Thymus (tissue), 11 donors: ENCODE data around the gene SYPL1. TPM values are rescaled to one million over a fixed set of nuclear protein-coding genes. Genes with fewer than 3 reads are reported as not detected.
"Not testable (repeated sequence)": the region's sequence is repeated elsewhere in the genome, so short reads cannot be mapped to it uniquely, and the experiment has no call there.

Source experiments
- DNase-seq, 9 donors: peaks; one replicate each; pipeline ENCODE4 v3.0.0-alpha.2; 2013; ENCODE audit warnings: low spot score in 9 of 9, low read depth in 6 of 9, missing footprints in 1 of 9
- H3K27ac ChIP-seq, 2 donors: one replicate each; pipeline ENCODE4 v1.5.1; 2013; ENCODE audit warnings: control low read depth in 1 of 2, low read depth in 1 of 2, low read length in 1 of 2, mild to moderate bottlenecking in 1 of 2, moderate library complexity in 1 of 2
- H3K27me3 ChIP-seq, 2 donors: one replicate each; pipeline ENCODE4 v1.5.1; 2013; ENCODE audit warnings: low read length in 1 of 2; ENCODE audit not compliant: control insufficient read depth in 2 of 2, insufficient read depth in 1 of 2
- H3K36me3 ChIP-seq, 2 donors: one replicate each; pipeline ENCODE4 v1.5.1; 2013; ENCODE audit warnings: low read length in 1 of 2, mild to moderate bottlenecking in 1 of 2, moderate library complexity in 1 of 2; ENCODE audit not compliant: control insufficient read depth in 2 of 2, insufficient read depth in 2 of 2
- H3K4me1 ChIP-seq, 2 donors: one replicate each; pipeline ENCODE4 v1.5.1; 2013; ENCODE audit warnings: low read length in 2 of 2; ENCODE audit not compliant: control insufficient read depth in 2 of 2, insufficient read depth in 2 of 2
- H3K4me3 ChIP-seq, 2 donors: one replicate each; pipeline ENCODE4 v1.5.1; 2013; ENCODE audit warnings: low read length in 2 of 2, control low read depth in 1 of 2, mild to moderate bottlenecking in 1 of 2
- H3K9me3 ChIP-seq, 2 donors: one replicate each; pipeline ENCODE4 v1.5.1; 2013; ENCODE audit warnings: low read length in 1 of 2, mild to moderate bottlenecking in 1 of 2; ENCODE audit not compliant: control insufficient read depth in 2 of 2, insufficient read depth in 1 of 2
- WGBS: extraction: QIAGEN DNeasy Blood & Tissue Kit; methylation state at CpG from one replicate; pipeline ENCODE4 v1.1.7; 2013; 5-methylcytosine and 5-hydroxymethylcytosine counted together
- polyA plus RNA-seq: library from polyadenylated mRNA; stranded (reverse); fragments of 200-250 nt; gene quantifications from one replicate; pipeline ENCODE4 v1.2.3, GENCODE V29; 2013
- total RNA-seq: library from RNA; stranded (reverse); fragments of 120-200 nt; gene quantifications from one replicate; pipeline ENCODE4 v1.2.4, GENCODE V29; 2013
- donor health status: healthy.

Gene SYPL1
- total and polyA plus RNA-seq, 2 donors: 22.4 to 77.0 TPM

GRCh38 chr7:106140406-106141173 lies 28.5 kb upstream of the SYPL1 start:
- Histone ChIP-seq H3K4me3 (no peak overlapping the region), H3K9me3 (no peaks in the 10 kb centered on the region), H3K27me3 (no peaks in the 10 kb centered on the region), H3K4me1 (peaks cover 0 to 3% of the 10 kb centered on the region in 2 donors), H3K36me3 (no peaks in the 10 kb centered on the region), H3K27ac (no peak overlapping the region)
- 97% methylated on average over 7 of the region's 7 CpGs for WGBS
- no peak for DNase-seq

GRCh38 chr7:106139265-106140251 lies 27.4 kb upstream of the SYPL1 start:
- Histone ChIP-seq H3K9me3 (no peaks in the 10 kb centered on the region), H3K27me3 (no peaks in the 10 kb centered on the region), H3K4me1 (peaks cover 0 to 3% of the 10 kb centered on the region in 2 donors), H3K4me3 (no peak overlapping the region), H3K27ac (peak overlapping the region in 1 of 2 donors; percentile 40), H3K36me3 (no peaks in the 10 kb centered on the region)
- WGBS: 87% methylated on average over 8 of the region's 8 CpGs
- no peak for DNase-seq

GRCh38 chr7:106138776-106139175 lies 26.7 kb upstream of the SYPL1 start:
- peaks cover 0 to 3% of the 10 kb centered on the region in 2 donors for H3K4me1 ChIP-seq
- no peak for DNase-seq
- no peaks in the 10 kb centered on the region for H3K27me3 ChIP-seq
- H3K4me3 ChIP-seq: no peak overlapping the region
- H3K27ac ChIP-seq: no peak overlapping the region
- H3K36me3 ChIP-seq: no peaks in the 10 kb centered on the region
- 94% methylated on average over 6 of the region's 6 CpGs for WGBS
- H3K9me3 ChIP-seq: no peaks in the 10 kb centered on the region

- not testable (repeated sequence) for H3K4me3 ChIP-seq, DNase-seq, H3K4me1 ChIP-seq, H3K27me3 ChIP-seq, H3K36me3 ChIP-seq, H3K9me3 ChIP-seq, H3K27ac ChIP-seq
Observed at GRCh38 chr7:106138181-106138580, 26.1 kb upstream of the SYPL1 start.

- DNase-seq: no peak
- H3K9me3 ChIP-seq: no peaks in the 10 kb centered on the region
- H3K4me3 ChIP-seq: no peak overlapping the region
- WGBS: 96% methylated on average over 3 of the region's 3 CpGs
- no peaks in the 10 kb centered on the region for H3K36me3 ChIP-seq
- H3K4me1 ChIP-seq: no peaks in the 10 kb centered on the region
- H3K27ac ChIP-seq: no peak overlapping the region
- no peaks in the 10 kb centered on the region for H3K27me3 ChIP-seq
Observed at GRCh38 chr7:106134241-106134640, 22.1 kb upstream of the SYPL1 start.

GRCh38 chr7:106129291-106129690 lies 17.2 kb upstream of the SYPL1 start:
- no peak overlapping the region for H3K27ac ChIP-seq
- H3K27me3 ChIP-seq: no peaks in the 10 kb centered on the region
- H3K4me3 ChIP-seq: no peak overlapping the region
- no peaks in the 10 kb centered on the region for H3K9me3 ChIP-seq
- 94% methylated on average over 3 of the region's 3 CpGs for WGBS
- H3K36me3 ChIP-seq: no peaks in the 10 kb centered on the region
- H3K4me1 ChIP-seq: no peaks in the 10 kb centered on the region
- no peak for DNase-seq

- H3K36me3 ChIP-seq: no peaks in the 10 kb centered on the region
- no peaks in the 10 kb centered on the region for H3K4me1 ChIP-seq
- no peak overlapping the region for H3K27ac ChIP-seq
- H3K4me3 ChIP-seq: no peak overlapping the region
- no peaks in the 10 kb centered on the region for H3K27me3 ChIP-seq
- no peaks in the 10 kb centered on the region for H3K9me3 ChIP-seq
- DNase-seq: no peak
- WGBS: 97% methylated on average over 1 of the region's 1 CpG
Observed at GRCh38 chr7:106128836-106129235, 16.7 kb upstream of the SYPL1 start.

GRCh38 chr7:106127984-106128780 lies 16.1 kb upstream of the SYPL1 start:
- Histone ChIP-seq H3K4me1 (no peaks in the 10 kb centered on the region), H3K9me3 (no peaks in the 10 kb centered on the region), H3K27ac (no peak overlapping the region), H3K4me3 (no peak overlapping the region), H3K36me3 (no peaks in the 10 kb centered on the region), H3K27me3 (no peaks in the 10 kb centered on the region)
- WGBS: over 99% methylated on average over 5 of the region's 5 CpGs
- DNase-seq: no peak
